SK-N-SH (cell line): ENCODE measurements around the gene GARRE1. TPM values are rescaled to one million over a fixed set of nuclear protein-coding genes. Genes with fewer than 3 reads are reported as not detected.

ENCODE experiments used
- CTCF ChIA-PET: fragments of 300-600, 350-600 bp; formaldehyde crosslinking; extraction: SDS; loops from one replicate; lab custom pipeline; 2021; lab: Yijun Ruan, JAX
- POLR2A ChIA-PET: fragments of 350-600 bp; sonication (Branson Sonifier 250); formaldehyde crosslinking; extraction: SDS; loops from one replicate; lab custom pipeline; 2020; ENCODE audit warnings: antibody characterized with exemption, inconsistent platforms; lab: Yijun Ruan, JAX
- DNase-seq: peaks from one replicate; pipeline ENCODE4 v3.0.0; 2012
- H2AFZ ChIP-seq: fragments of 200-600 bp; sonication (generic); 2 replicates; pipeline ENCODE4 v1.8.1; 2016; ENCODE audit warnings: antibody characterized with exemption, mild to moderate bottlenecking, low read depth
- H3F3A ChIP-seq: fragments of 200-600 bp; sonication (generic); replicated peaks from 2 replicates; pipeline ENCODE3; 2016; ENCODE audit warnings: antibody characterized with exemption, mild to moderate bottlenecking; ENCODE audit not compliant: insufficient read depth
- H3K27ac ChIP-seq, 2 experiments: fragments of 200-500 bp in 1 of 2; fragments of 200-600 bp in 1 of 2; sonication (Bioruptor generic) in 1 of 2; sonication (generic), shearing (Covaris generic) in 1 of 2; 2 replicates each; pipeline versions ENCODE4 v1.5.1 to v1.6.1; 2014 to 2016; ENCODE audit warnings: low read depth in 2 of 2, inconsistent platforms in 1 of 2, low read length in 1 of 2, mild to moderate bottlenecking in 1 of 2, mixed read lengths in 1 of 2
- H3K27me3 ChIP-seq: fragments of 200-600 bp; sonication (generic), shearing (Covaris generic); 2 replicates; pipeline ENCODE4 v1.6.1; 2016; ENCODE audit warnings: mixed run types; ENCODE audit not compliant: insufficient read depth
- H3K36me3 ChIP-seq, 2 experiments: fragments of 200-500 bp in 1 of 2; fragments of 200-600 bp in 1 of 2; sonication (Bioruptor generic) in 1 of 2; sonication (generic) in 1 of 2; replicated peaks in 1 of 2; 2 replicates each; pipeline versions ENCODE3 to v1.5.1; 2014 to 2016; ENCODE audit warnings: low read length in 1 of 2, mild to moderate bottlenecking in 1 of 2; ENCODE audit not compliant: insufficient read depth in 2 of 2, control insufficient read depth in 1 of 2
- H3K4me1 ChIP-seq, 2 experiments: fragments of 200-500 bp in 1 of 2; fragments of 200-600 bp in 1 of 2; sonication (Bioruptor generic) in 1 of 2; sonication (generic), shearing (Covaris generic) in 1 of 2; 2 replicates each; pipeline versions ENCODE4 v1.5.1 to v1.6.1; 2014 to 2016; ENCODE audit warnings: low read depth in 1 of 2, low read length in 1 of 2, mixed run types in 1 of 2; ENCODE audit not compliant: insufficient read depth in 2 of 2, control insufficient read depth in 1 of 2
- H3K4me2 ChIP-seq: fragments of 200-600 bp; sonication (generic), shearing (Covaris generic); 2 replicates; pipeline ENCODE4 v1.6.1; 2017; ENCODE audit warnings: mixed run types
- H3K4me3 ChIP-seq, 2 experiments: fragments of 200-500 bp in 1 of 2; fragments of 200-600 bp in 1 of 2; sonication (Bioruptor generic) in 1 of 2; sonication (generic), shearing (Covaris generic) in 1 of 2; 2 replicates each; pipeline versions ENCODE4 v1.5.1 to v1.8.1; 2014 to 2016; ENCODE audit warnings: low read depth in 2 of 2, inconsistent platforms in 1 of 2, low read length in 1 of 2, mild to moderate bottlenecking in 1 of 2, mixed read lengths in 1 of 2, moderate library complexity in 1 of 2
- H3K79me2 ChIP-seq: fragments of 200-600 bp; sonication (generic); 2 replicates; pipeline ENCODE4 v1.8.1; 2017; ENCODE audit warnings: mild to moderate bottlenecking; ENCODE audit not compliant: insufficient read depth
- H3K9ac ChIP-seq: fragments of 200-600 bp; sonication (generic); 2 replicates; pipeline ENCODE4 v1.6.1; 2017; ENCODE audit warnings: mixed run types
- H3K9me2 ChIP-seq: fragments of 200-600 bp; sonication (generic); 2 replicates; pipeline ENCODE4 v1.6.1; 2017; ENCODE audit warnings: mixed run types
- H3K9me3 ChIP-seq: fragments of 200-600 bp; sonication (generic); 2 replicates; pipeline ENCODE4 v1.6.1; 2017; ENCODE audit warnings: mixed run types, mild to moderate bottlenecking, moderate library complexity
- H4K20me1 ChIP-seq: fragments of 200-600 bp; sonication (generic); 2 replicates; pipeline ENCODE4 v1.6.1; 2017; ENCODE audit warnings: mild to moderate bottlenecking, mixed run types; ENCODE audit not compliant: insufficient read depth
- CHD2 ChIP-seq: fragments of 150-350 bp; IDR thresholded peaks from 2 replicates; pipeline ENCODE4 v1.6.1; 2018; ENCODE audit warnings: low read length; ENCODE audit not compliant: partially characterized antibody
- ELF1 ChIP-seq: IDR thresholded peaks from 2 replicates; pipeline ENCODE4 v1.4.0; 2012
- EP300 ChIP-seq, 2 experiments: IDR thresholded peaks; 2 replicates each; pipeline versions ENCODE4 v1.4.0 to v1.6.1; 2012; ENCODE audit warnings: borderline replicate concordance in 1 of 2, low read depth in 1 of 2, low read length in 1 of 2
- EZH2phosphoT487 ChIP-seq: fragments of 200-600 bp; sonication (generic); IDR thresholded peaks from 2 replicates; pipeline ENCODE4 v1.6.1; 2017; ENCODE audit warnings: low read depth, mixed run types, mild to moderate bottlenecking, antibody characterized with exemption, moderate library complexity, borderline replicate concordance
- FOSL2 ChIP-seq: IDR thresholded peaks from 2 replicates; pipeline ENCODE4 v1.4.0; 2012; ENCODE audit warnings: low read depth, mild to moderate bottlenecking, moderate library complexity, borderline replicate concordance
- FOXJ3 ChIP-seq: sonication (generic); formaldehyde crosslinking; IDR thresholded peaks from 2 replicates; pipeline ENCODE4 v1.5.1; 2020; ENCODE audit warnings: mild to moderate bottlenecking, missing genetic modification reagents
- FOXM1 ChIP-seq: IDR thresholded peaks from 2 replicates; pipeline ENCODE4 v1.4.0; 2012; ENCODE audit warnings: low read depth, mild to moderate bottlenecking
- GATA2 ChIP-seq: sonication (generic); formaldehyde crosslinking; IDR thresholded peaks from 2 replicates; pipeline ENCODE4 v1.5.0; 2020; ENCODE audit warnings: mild to moderate bottlenecking, missing genetic modification reagents
- IRF3 ChIP-seq: fragments of 150-350 bp; IDR thresholded peaks from 2 replicates; pipeline ENCODE4 v1.6.1; 2016; ENCODE audit warnings: mild to moderate bottlenecking, low read depth, low read length
- JUND ChIP-seq: IDR thresholded peaks from 2 replicates; pipeline ENCODE4 v1.4.0; 2012
- MXI1 ChIP-seq: IDR thresholded peaks from 2 replicates; pipeline ENCODE4 v1.6.1; 2012; ENCODE audit warnings: mild to moderate bottlenecking, low read depth, low read length, improper control_type of control experiment
- NFIC ChIP-seq: IDR thresholded peaks from 2 replicates; pipeline ENCODE4 v1.4.0; 2012; ENCODE audit warnings: borderline replicate concordance
- NRF1 ChIP-seq: IDR thresholded peaks from 2 replicates; pipeline ENCODE4 v1.6.1; 2012; ENCODE audit warnings: low read depth, mild to moderate bottlenecking, low read length
- POLR2AphosphoS5 ChIP-seq: IDR thresholded peaks from 2 replicates; pipeline ENCODE4 v1.6.1; 2012; ENCODE audit warnings: low read depth, low read length
- RAD21 ChIP-seq: IDR thresholded peaks from 2 replicates; pipeline ENCODE4 v1.6.1; 2012; ENCODE audit warnings: mild to moderate bottlenecking, low read length
- RFX5 ChIP-seq: IDR thresholded peaks from 2 replicates; pipeline ENCODE4 v1.6.1; 2012; ENCODE audit warnings: mild to moderate bottlenecking, improper control_type of control experiment, low read length
- RXRA ChIP-seq: IDR thresholded peaks from 2 replicates; pipeline ENCODE4 v1.4.0; 2012; ENCODE audit warnings: low read depth, mild to moderate bottlenecking, borderline replicate concordance
- SIN3A ChIP-seq: IDR thresholded peaks from 2 replicates; pipeline ENCODE4 v1.6.1; 2012; ENCODE audit warnings: low read depth, mild to moderate bottlenecking, low read length, moderate library complexity, borderline replicate concordance
- TAF1 ChIP-seq: IDR thresholded peaks from 2 replicates; pipeline ENCODE4 v1.6.1; 2012; ENCODE audit warnings: low read depth, mild to moderate bottlenecking, low read length, moderate library complexity, borderline replicate concordance
- TCF12 ChIP-seq: IDR thresholded peaks from 2 replicates; pipeline ENCODE4 v1.4.0; 2012
- USF1 ChIP-seq: IDR thresholded peaks from 2 replicates; pipeline ENCODE4 v1.4.0; 2012; ENCODE audit warnings: low read depth, borderline replicate concordance
- YY1 ChIP-seq: IDR thresholded peaks from 2 replicates; pipeline ENCODE4 v1.4.0; 2012; ENCODE audit warnings: low read depth, mild to moderate bottlenecking
- ZBTB33 ChIP-seq: IDR thresholded peaks from 2 replicates; pipeline ENCODE4 v1.4.0; 2012; ENCODE audit warnings: low read depth, borderline replicate concordance
- WGBS: methylation state at CpG from one replicate; pipeline ENCODE4 v1.1.6; 2017; ENCODE audit warnings: low lambda C conversion rate; 5-methylcytosine and 5-hydroxymethylcytosine counted together
- polyA plus RNA-seq, 3 experiments: library from polyadenylated mRNA; depleted of rRNA; stranded (reverse); fragments of >200 nt; gene quantifications; 2 replicates each; pipeline ENCODE4 v1.2.3, GENCODE V29; 2012
- TF ChIP-seq, protein P1 (sequence below): fragments of 150-350 bp; IDR thresholded peaks from 2 replicates; pipeline ENCODE4 v1.6.1; 2017; ENCODE audit warnings: antibody characterized with exemption, low read length, low read depth, borderline replicate concordance

The GARRE1 gene
- polyA plus RNA-seq, 1 of the 3 experiments (the other 2 are of a cell fraction) = 9.7 TPM

- Histone ChIP-seq H3K4me2 (no peak overlapping the region), H4K20me1 (no peaks in the 10 kb centered on the region), H3K36me3 (peaks cover 0 to 7% of the 10 kb centered on the region in 2 experiments), H3K27me3 (no peaks in the 10 kb centered on the region), H3K9me3 (no peaks in the 10 kb centered on the region), H3K79me2 (peaks cover 75% of the 10 kb centered on the region), H3F3A (peaks cover 28% of the 10 kb centered on the region), H3K4me3 (no peak overlapping the region), H3K9ac (no peak overlapping the region), H3K27ac (no peak overlapping the region), H3K9me2 (no peaks in the 10 kb centered on the region), H3K4me1 (peaks cover 0 to 30% of the 10 kb centered on the region in 2 experiments; a peak in 2 of 4 replicates), H2AFZ (no peak overlapping the region)
- WGBS = 87% methylated on average over 4 of the region's 4 CpGs
- DNase-seq = no peak
- TF ChIP-seq EZH2phosphoT487 (no peak), YY1 (no peak), RXRA (no peak), POLR2AphosphoS5 (no peak), FOSL2 (no peak), FOXM1 (no peak), USF1 (no peak), RFX5 (no peak), EP300 (IDR thresholded peaks at IDR 0.05; ENCODE audit: borderline replicate concordance in 1 of 2, low read depth in 1 of 2, low read length in 1 of 2) (no peak), JUND (no peak), NFIC (no peak)
- ChIA-PET POLR2A (no interaction called here), CTCF (no interaction called here)
Measured at GRCh38 chr19:34277244-34277643, 22.9 kb downstream of the GARRE1 start.

DNA sequence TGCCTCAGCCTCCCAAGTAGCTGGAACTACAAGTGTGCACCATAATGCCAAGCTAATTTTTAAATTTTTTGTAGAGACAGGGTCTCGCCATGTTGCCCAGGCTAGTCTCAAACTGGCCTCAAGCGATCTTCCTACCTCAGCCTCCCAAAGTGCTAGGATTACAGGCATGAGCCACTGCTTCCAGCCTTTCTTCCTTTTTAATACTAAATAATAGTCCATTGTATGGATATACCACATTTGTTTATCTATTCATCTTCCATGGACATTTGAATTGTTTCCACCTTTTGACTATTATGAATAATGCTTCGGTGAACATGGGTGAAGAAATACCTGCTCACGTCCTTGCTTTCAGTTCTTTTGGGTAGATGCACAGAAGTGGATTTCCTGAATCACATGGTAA is 24.4 kb downstream of the GARRE1 start:
- CTCF ChIA-PET = no interaction called here
- no peak overlapping the region for H3K4me2 ChIP-seq
- H3K27ac ChIP-seq = no peak overlapping the region
- peaks cover 25% of the 10 kb centered on the region for H3F3A ChIP-seq
- H4K20me1 ChIP-seq = no peaks in the 10 kb centered on the region
- POLR2A ChIA-PET = no interaction called here
- peaks cover 66% of the 10 kb centered on the region for H3K79me2 ChIP-seq
- peaks cover 2 to 27% of the 10 kb centered on the region in 2 experiments; a peak in 3 of 4 replicates for H3K4me1 ChIP-seq
- H3K4me3 ChIP-seq = no peak overlapping the region
- H3K9ac ChIP-seq = no peak overlapping the region
- H3K36me3 ChIP-seq = peaks cover 0 to 7% of the 10 kb centered on the region in 2 experiments
- no peaks in the 10 kb centered on the region for H3K9me3 ChIP-seq
- WGBS = 97% methylated on average over 4 of the region's 4 CpGs
- DNase-seq = no peak
- no peaks in the 10 kb centered on the region for H3K27me3 ChIP-seq
- no peaks in the 10 kb centered on the region for H3K9me2 ChIP-seq
- H2AFZ ChIP-seq = no peak overlapping the region
- TF ChIP-seq POLR2AphosphoS5 (no peak), IRF3 (no peak), USF1 (no peak), TAF1 (no peak), TCF12 (no peak), RXRA (no peak), SIN3A (no peak), MXI1 (no peak), NRF1 (no peak), GATA2 (CRISPR knock-in tag) (no peak), RFX5 (no peak), RAD21 (no peak), CHD2 (no peak), ELF1 (no peak), YY1 (no peak), ZBTB33 (no peak), FOXJ3 (CRISPR knock-in tag) (no peak)
- TF ChIP-seq, protein P1, sequence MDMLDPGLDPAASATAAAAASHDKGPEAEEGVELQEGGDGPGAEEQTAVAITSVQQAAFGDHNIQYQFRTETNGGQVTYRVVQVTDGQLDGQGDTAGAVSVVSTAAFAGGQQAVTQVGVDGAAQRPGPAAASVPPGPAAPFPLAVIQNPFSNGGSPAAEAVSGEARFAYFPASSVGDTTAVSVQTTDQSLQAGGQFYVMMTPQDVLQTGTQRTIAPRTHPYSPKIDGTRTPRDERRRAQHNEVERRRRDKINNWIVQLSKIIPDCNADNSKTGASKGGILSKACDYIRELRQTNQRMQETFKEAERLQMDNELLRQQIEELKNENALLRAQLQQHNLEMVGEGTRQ = no peak
